HCT116 (cell line): ENCODE data around the gene NAPSA. TPM values are rescaled to one million over a fixed set of nuclear protein-coding genes. Genes with fewer than 3 reads are reported as not detected.

ENCODE experiments used
- ATAC-seq: fragments of 200-7000 bp; cut with Tn5 transposase; 2 replicates; pipeline ENCODE4 v1.9.1; 2020; ENCODE audit warnings: mild to moderate bottlenecking, moderate library complexity
- BruUV-seq: library from RNA; stranded (reverse); fragments of 400-500 nt; replicated peaks from 2 replicates; lab custom pipeline; 2021; lab: Mats Ljungman, UMichigan
- CTCF ChIA-PET: fragments of 300-600 bp; sonication (Branson Sonifier 250); formaldehyde crosslinking; loops from one replicate; lab custom pipeline; 2021; ENCODE audit warnings: antibody characterized with exemption; lab: Charles Lee
- POLR2A ChIA-PET: fragments of 300-600, 350-600 bp; sonication (Branson Sonifier 250); formaldehyde crosslinking; loops from one replicate; lab custom pipeline; 2021; ENCODE audit warnings: antibody characterized with exemption; lab: Charles Lee
- RAD21 ChIA-PET, 2 experiments: fragments of 300-600 bp; sonication (Branson Sonifier 250); formaldehyde crosslinking; loops; one replicate each; lab custom pipeline; 2023; ENCODE audit warnings: low total read pairs in 2 of 2; ENCODE audit not compliant: uncharacterized antibody in 2 of 2, unreplicated experiment in 2 of 2, low non-redundant PET in 1 of 2; lab: Charles Lee
- DNase-seq: peaks from one replicate; pipeline ENCODE4 v3.0.0-alpha.2; 2010; ENCODE audit warnings: low read depth, low spot score
- H2AFZ ChIP-seq: fragments of 200-600 bp; shearing (Covaris generic), sonication (generic); 2 replicates; pipeline ENCODE4 v1.6.1; 2017; ENCODE audit warnings: low read depth, mixed run types, mixed read lengths, antibody characterized with exemption, low read length; ENCODE audit not compliant: poor library complexity, severe bottlenecking
- H3K27ac ChIP-seq: 2 replicates; pipeline ENCODE4 v1.5.1; 2012; ENCODE audit warnings: low read depth, low read length
- H3K27me3 ChIP-seq: fragments of 200-600 bp; sonication (generic); 2 replicates; pipeline ENCODE4 v1.6.1; 2016; ENCODE audit warnings: mixed run types, low read length, mixed read lengths; ENCODE audit not compliant: insufficient read depth
- H3K36me3 ChIP-seq, 2 experiments: fragments of 200-500 bp in 1 of 2; fragments of 200-600 bp in 1 of 2; sonication (Bioruptor generic) in 1 of 2; sonication (generic) in 1 of 2; 2 replicates each; pipeline versions ENCODE4 v1.5.1 to v1.6.1; 2014 to 2016; ENCODE audit warnings: low read length in 2 of 2, inconsistent platforms in 1 of 2, mixed read lengths in 1 of 2, mixed run types in 1 of 2; ENCODE audit not compliant: insufficient read depth in 2 of 2, control insufficient read depth in 1 of 2
- H3K4me1 ChIP-seq, 2 experiments: fragments of 200-600 bp in 1 of 2; sonication (generic) in 1 of 2; 2 replicates each; pipeline versions ENCODE4 v1.5.1 to v1.6.1; 2012 to 2017; ENCODE audit warnings: low read length in 2 of 2, inconsistent platforms in 1 of 2, mild to moderate bottlenecking in 1 of 2, mixed read lengths in 1 of 2, mixed run types in 1 of 2, moderate library complexity in 1 of 2; ENCODE audit not compliant: insufficient read depth in 2 of 2, control insufficient read depth in 1 of 2
- H3K4me2 ChIP-seq: fragments of 200-600 bp; sonication (generic); 2 replicates; pipeline ENCODE4 v1.6.1; 2017; ENCODE audit warnings: mixed run types, low read length, mixed read lengths
- H3K4me3 ChIP-seq, 2 experiments: fragments of 200-600 bp in 1 of 2; sonication (generic) in 1 of 2; replicated peaks in 1 of 2; 2 replicates each; pipeline ENCODE4 v1.5.1; 2011 to 2016; ENCODE audit warnings: low read length in 2 of 2, control low read depth in 1 of 2, low read depth in 1 of 2, mild to moderate bottlenecking in 1 of 2, mixed read lengths in 1 of 2, mixed run types in 1 of 2
- H3K79me2 ChIP-seq: fragments of 200-600 bp; sonication (generic); 2 replicates; pipeline ENCODE4 v1.6.1; 2017; ENCODE audit warnings: mild to moderate bottlenecking, mixed run types, low read length, moderate library complexity, mixed read lengths; ENCODE audit not compliant: insufficient read depth
- H3K9ac ChIP-seq: fragments of 200-600 bp; sonication (generic); 2 replicates; pipeline ENCODE4 v1.6.1; 2016; ENCODE audit warnings: low read length, mixed read lengths
- H3K9me2 ChIP-seq: fragments of 200-600 bp; sonication (generic), shearing (Covaris generic); 2 replicates; pipeline ENCODE4 v1.6.1; 2017; ENCODE audit warnings: mixed run types, mild to moderate bottlenecking, moderate library complexity; ENCODE audit not compliant: insufficient read depth
- H3K9me3 ChIP-seq, 2 experiments: fragments of 200-500 bp in 1 of 2; fragments of 200-600 bp in 1 of 2; sonication (Bioruptor generic) in 1 of 2; sonication (generic) in 1 of 2; 2 replicates each; pipeline ENCODE4 v1.6.1; 2014 to 2017; ENCODE audit warnings: low read length in 2 of 2, mixed read lengths in 2 of 2, inconsistent platforms in 1 of 2, low read depth in 1 of 2, mild to moderate bottlenecking in 1 of 2, mixed run types in 1 of 2, moderate library complexity in 1 of 2; ENCODE audit not compliant: control insufficient read depth in 1 of 2, insufficient read depth in 1 of 2
- H4K20me1 ChIP-seq: fragments of 200-600 bp; sonication (generic), shearing (Covaris generic); 2 replicates; pipeline ENCODE4 v1.6.1; 2017; ENCODE audit warnings: mixed run types, mild to moderate bottlenecking, moderate library complexity; ENCODE audit not compliant: insufficient read depth
- ATF3 ChIP-seq: IDR thresholded peaks from 2 replicates; pipeline ENCODE4 v1.6.1; 2012
- CBX3 ChIP-seq: IDR thresholded peaks from 2 replicates; pipeline ENCODE4 v1.6.1; 2012; ENCODE audit warnings: low read depth
- CEBPB ChIP-seq: IDR thresholded peaks from 2 replicates; pipeline ENCODE4 v1.6.1; 2012; ENCODE audit warnings: low read depth
- EGR1 ChIP-seq: IDR thresholded peaks from 2 replicates; pipeline ENCODE4 v1.6.1; 2012; ENCODE audit warnings: low read depth
- ELF1 ChIP-seq: IDR thresholded peaks from 2 replicates; pipeline ENCODE4 v1.6.1; 2012; ENCODE audit warnings: low read depth, borderline replicate concordance
- EZH2phosphoT487 ChIP-seq: fragments of 200-600 bp; IDR thresholded peaks from 2 replicates; pipeline ENCODE4 v1.6.1; 2018; ENCODE audit warnings: antibody characterized with exemption, borderline replicate concordance
- FOSL1 ChIP-seq: IDR thresholded peaks from 2 replicates; pipeline ENCODE4 v1.6.1; 2012; ENCODE audit warnings: low read depth
- JUND ChIP-seq: IDR thresholded peaks from 2 replicates; pipeline ENCODE4 v1.6.1; 2012
- MAX ChIP-seq: IDR thresholded peaks from 2 replicates; pipeline ENCODE4 v1.6.1; 2012
- POLR2AphosphoS5 ChIP-seq: IDR thresholded peaks from 2 replicates; pipeline ENCODE4 v1.6.1; 2011; ENCODE audit warnings: mild to moderate bottlenecking, low read depth, low read length, moderate library complexity
- RAD21 ChIP-seq: IDR thresholded peaks from 2 replicates; pipeline ENCODE4 v1.6.1; 2012; ENCODE audit warnings: low read depth, mild to moderate bottlenecking
- REST ChIP-seq: IDR thresholded peaks from 2 replicates; pipeline ENCODE4 v1.6.1; 2012; ENCODE audit warnings: low read depth
- SRF ChIP-seq: IDR thresholded peaks from 2 replicates; pipeline ENCODE4 v1.6.1; 2012; ENCODE audit warnings: low read depth
- YY1 ChIP-seq: IDR thresholded peaks from 2 replicates; pipeline ENCODE4 v1.6.1; 2011; ENCODE audit warnings: low read length, low read depth, moderate library complexity, mild to moderate bottlenecking; ENCODE audit not compliant: insufficient replicate concordance; ENCODE audit errors: extremely low read depth
- ZBTB33 ChIP-seq: IDR thresholded peaks from 2 replicates; pipeline ENCODE4 v1.6.1; 2011; ENCODE audit warnings: mild to moderate bottlenecking, low read length, moderate library complexity; ENCODE audit not compliant: insufficient replicate concordance; ENCODE audit errors: extremely low read depth
- ZNF274 ChIP-seq: fragments of 200-500 bp; sonication (Bioruptor generic); IDR thresholded peaks from 2 replicates; pipeline ENCODE4 v1.6.1; 2014; ENCODE audit warnings: mild to moderate bottlenecking, low read depth, low read length, inconsistent platforms
- intact Hi-C: fragments of 100-400 bp; cut with micrococcal nuclease; formaldehyde crosslinking; loops from 2 replicates; pipeline ENCODE4 v1.10.0; 2022
- total RNA-seq: library from RNA; stranded (reverse); gene quantifications from one replicate; pipeline ENCODE4 v1.2.1, GENCODE V29; 2021; ENCODE audit not compliant: unreplicated experiment

NAPSA gene
- total RNA-seq, 1 experiment from 2014 or later, result 4.4 TPM

GRCh38 chr19:50312967-50313811 lies 52.2 kb downstream of the NAPSA start:
- Histone ChIP-seq H3K4me2 (no peak overlapping the region), H4K20me1 (no peaks in the 10 kb centered on the region), H3K4me3 (no peak overlapping the region), H3K9ac (no peak overlapping the region), H2AFZ (no peak overlapping the region), H3K9me2 (no peaks in the 10 kb centered on the region), H3K9me3 (no peaks in the 10 kb centered on the region), H3K79me2 (no peaks in the 10 kb centered on the region), H3K27ac (no peak overlapping the region), H3K36me3 (no peaks in the 10 kb centered on the region), H3K27me3 (no peaks in the 10 kb centered on the region), H3K4me1 (peaks cover 0 to 4% of the 10 kb centered on the region in 2 experiments; a peak in 1 of 4 replicates)
- ChIA-PET CTCF (no interaction called here), RAD21 (no interaction called here), POLR2A (no interaction called here)
- TF ChIP-seq POLR2AphosphoS5 (no peak), EZH2phosphoT487 (no peak), RAD21 (no peak), SRF (no peak), EGR1 (no peak), CEBPB (no peak), ZBTB33 (no peak), FOSL1 (no peak), ATF3 (no peak), CBX3 (no peak), YY1 (no peak), REST (no peak), ZNF274 (no peak), MAX (no peak), JUND (no peak), ELF1 (no peak)
- intact Hi-C loops, result no loop called here
- no TSS peak for BruUV-seq
- no peak for ATAC-seq
- no peak for DNase-seq
